Gastrocnemius medialis (tissue), 4 donors: Measurements from ENCODE around the gene CERKL.

Source experiments
- CTCF ChIP-seq, 5 experiments: fragments of 450-650 bp in 3 of 5; fragments of 200-600 bp in 2 of 5; sonication (generic) in 2 of 5; IDR thresholded peaks in 4 of 5; conservative IDR thresholded peaks in 1 of 5; 1 replicate in 4 of 5; 2 replicates in 1 of 5; pipeline ENCODE4 v1.5.1; 2016 to 2019; ENCODE audit warnings: antibody characterized with exemption in 5 of 5, mild to moderate bottlenecking in 3 of 5, moderate library complexity in 3 of 5
- POLR2A ChIP-seq, 2 donors: fragments of 450-650 bp; IDR thresholded peaks; one replicate each; pipeline ENCODE4 v1.6.1; 2017; ENCODE audit warnings: antibody characterized with exemption in 2 of 2, mild to moderate bottlenecking in 2 of 2, moderate library complexity in 2 of 2

GRCh38 chr2:181546086-181546485 lies 110.8 kb downstream of the CERKL start:
- TF ChIP-seq CTCF (IDR thresholded peaks at IDR 0.05 in 4 of 5, conservative IDR thresholded peaks at IDR 0.05 in 1 of 5): no peak
- TF ChIP-seq POLR2A (IDR thresholded peaks at IDR 0.05): no peak
